T-helper 1 cell treated with Interleukin-12 subunit alpha and Interleukin-12 subunit beta and Interleukin-4 antibody, amounts not matched to agents 30 ng/mL and 1 ng/mL, for 36 hours (primary cell): ENCODE data around the gene TAF1B. TPM values are rescaled to one million over a fixed set of nuclear protein-coding genes. Genes with fewer than 3 reads are reported as not detected.

ENCODE experiments used
- intact Hi-C: fragments of 100-400 bp; cut with micrococcal nuclease; formaldehyde crosslinking; loops from one replicate; pipeline ENCODE4 v1.15.1; 2024
- total RNA-seq: library from RNA; stranded (reverse); gene quantifications from 2 replicates; pipeline ENCODE4 v1.2.3, GENCODE V29; 2022

Gene TAF1B
- total RNA-seq, 1 donor from 2014 or later = 36.1 TPM

DNA sequence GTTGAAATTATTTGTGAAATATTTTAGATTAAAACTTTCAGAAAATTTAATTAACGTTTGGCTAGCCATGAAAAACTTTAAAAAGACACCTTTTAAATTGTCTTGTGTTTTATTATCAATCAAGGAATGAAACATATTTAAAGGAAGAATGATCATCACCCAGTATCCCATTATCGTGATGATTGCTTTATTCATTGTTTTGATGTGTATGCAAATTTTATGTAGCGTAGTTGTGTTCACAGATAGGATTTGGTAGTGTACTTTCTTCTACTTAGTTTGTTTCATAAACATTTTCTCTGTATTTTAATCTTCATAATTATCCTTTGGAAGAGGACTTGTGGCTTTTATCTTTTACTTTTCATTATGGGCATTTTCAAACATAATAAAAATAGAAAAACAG is 116.0 kb downstream of the TAF1B start:
- intact Hi-C loops = loop anchor here (10.0 kb wide), 1 partner anchor 144 kb away; no protein-coding TSS in a partner anchor

- intact Hi-C loops = no loop called here
These were observed 117.7 kb downstream of the TAF1B start for GRCh38 chr2:9961013-9961412.

DNA sequence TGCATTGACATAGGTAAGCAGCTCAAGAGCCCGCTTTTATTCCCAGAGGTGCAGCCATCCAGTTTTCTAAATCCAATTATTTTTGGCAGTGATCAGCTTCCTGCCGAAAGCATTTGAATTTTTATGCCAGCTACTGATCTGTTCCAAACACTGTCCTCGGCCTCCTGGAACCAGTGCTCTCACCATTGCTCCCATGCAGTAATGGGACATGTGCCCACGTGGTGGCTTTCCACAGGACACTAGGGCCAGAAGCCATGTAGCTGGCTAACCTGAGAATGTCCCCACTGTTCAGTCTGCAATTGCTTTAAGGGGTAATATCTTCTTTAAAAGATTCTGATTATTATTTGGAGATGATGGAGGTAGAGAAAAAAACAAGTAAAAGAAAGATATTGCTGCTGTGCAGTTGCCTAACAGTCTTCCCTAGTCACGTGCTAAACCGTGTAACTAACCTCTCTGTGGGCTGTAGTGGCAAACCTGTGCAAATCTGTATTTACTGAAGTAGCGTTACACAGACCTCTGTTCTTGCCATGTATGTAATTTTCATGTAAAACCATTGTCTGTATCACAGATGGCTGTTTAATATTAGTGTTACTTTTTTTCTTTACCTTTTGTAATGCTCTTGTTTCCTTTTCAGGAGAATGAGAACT is 121.2 kb downstream of the TAF1B start:
- intact Hi-C loops = no loop called here

DNA sequence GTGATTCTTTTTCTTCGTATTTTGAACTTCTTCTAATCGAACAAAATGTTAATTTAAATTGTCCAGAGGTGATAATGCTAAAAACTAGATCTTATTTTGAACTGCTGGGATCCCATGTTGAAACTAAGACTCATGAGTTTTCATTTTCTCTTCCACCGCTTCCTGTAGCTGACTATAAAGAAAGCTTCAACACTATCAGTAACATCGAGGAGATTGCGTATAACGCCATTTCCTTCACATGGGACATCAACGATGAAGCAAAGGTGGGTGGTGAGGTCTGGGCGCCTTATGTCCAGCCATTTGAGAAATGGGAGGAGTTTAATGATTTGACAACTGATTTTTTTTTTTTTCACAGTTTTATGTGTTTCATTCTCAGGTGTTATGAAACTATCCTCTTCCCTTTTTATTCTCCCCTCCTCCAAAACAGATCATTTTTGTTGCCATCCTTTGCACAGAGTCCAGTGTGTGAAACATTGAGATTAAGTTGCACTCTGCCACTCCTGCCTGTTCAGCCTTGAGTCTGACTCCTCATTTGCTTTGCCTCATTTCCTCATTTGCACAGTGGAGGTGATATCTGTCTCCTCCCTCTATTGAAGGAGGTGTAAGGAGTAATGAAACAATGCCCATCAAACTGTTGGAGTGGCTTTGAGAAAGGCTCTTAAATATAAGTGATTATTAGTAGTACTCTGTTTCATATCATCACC is 122.0 kb downstream of the TAF1B start:
- intact Hi-C loops = loop anchor here (1.0 kb wide), 1 partner anchor 14 kb away; the partner anchor contains the start of gene GRHL1

DNA sequence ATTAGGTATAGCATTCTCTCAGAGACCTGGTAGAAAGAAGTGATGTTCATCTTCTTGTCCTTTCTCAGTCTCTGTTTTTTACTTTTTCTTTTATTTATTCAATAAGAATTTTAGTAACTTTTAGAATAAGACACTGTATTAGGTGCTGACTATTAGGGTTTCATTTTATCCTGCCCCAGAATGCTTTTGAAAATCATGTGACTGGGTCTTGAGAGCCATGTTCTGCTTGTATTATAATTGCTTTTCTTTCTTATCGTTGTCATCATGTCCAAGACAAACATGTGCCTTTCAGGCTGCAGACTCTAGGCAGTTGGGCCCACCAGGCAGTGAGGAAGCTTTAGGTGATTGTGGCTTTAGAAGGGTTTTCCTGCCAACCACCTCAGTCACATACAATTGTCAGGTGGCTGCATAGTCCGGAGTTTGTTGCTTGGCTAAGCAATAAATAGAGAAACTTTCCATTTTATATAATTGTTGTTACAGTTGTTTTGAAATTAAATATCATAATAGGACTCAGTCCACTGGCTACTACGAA is 123.3 kb downstream of the TAF1B start:
- intact Hi-C loops = no loop called here

DNA sequence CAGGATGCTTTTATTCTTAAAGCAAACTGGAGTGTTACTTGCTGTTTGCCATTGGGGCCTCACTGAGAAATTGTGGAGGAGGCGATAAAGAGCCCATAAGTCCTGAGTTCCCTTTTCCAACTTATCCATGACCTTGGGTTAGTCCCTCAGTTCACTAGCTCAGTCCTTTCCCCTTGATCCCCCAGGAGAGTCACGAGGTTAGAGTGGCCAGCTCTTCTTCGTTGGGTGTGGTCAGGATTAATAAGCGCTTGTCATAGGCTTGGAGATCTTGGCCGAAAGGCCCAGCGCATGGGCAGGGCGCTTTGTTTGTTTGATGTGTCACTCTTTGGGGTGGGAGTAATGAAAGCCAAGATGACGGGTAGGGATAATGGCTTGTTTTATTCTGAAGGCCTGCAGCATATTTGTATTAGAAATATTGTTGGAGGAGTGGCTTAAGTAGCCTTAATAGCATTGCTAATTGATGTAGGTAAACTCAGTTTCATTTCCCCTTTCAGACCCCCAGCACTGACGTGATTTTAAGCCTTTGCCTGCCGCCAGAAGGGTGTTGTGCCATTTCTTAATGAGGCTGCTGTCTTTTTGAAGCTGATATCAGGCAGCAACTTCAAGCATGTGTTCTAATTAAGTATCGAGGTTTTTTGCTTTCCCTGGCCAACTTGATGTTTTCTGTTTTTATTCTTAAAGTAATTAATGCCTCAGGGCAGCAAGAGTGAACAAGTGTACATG is 123.9 kb downstream of the TAF1B start:
- intact Hi-C loops = no loop called here

DNA sequence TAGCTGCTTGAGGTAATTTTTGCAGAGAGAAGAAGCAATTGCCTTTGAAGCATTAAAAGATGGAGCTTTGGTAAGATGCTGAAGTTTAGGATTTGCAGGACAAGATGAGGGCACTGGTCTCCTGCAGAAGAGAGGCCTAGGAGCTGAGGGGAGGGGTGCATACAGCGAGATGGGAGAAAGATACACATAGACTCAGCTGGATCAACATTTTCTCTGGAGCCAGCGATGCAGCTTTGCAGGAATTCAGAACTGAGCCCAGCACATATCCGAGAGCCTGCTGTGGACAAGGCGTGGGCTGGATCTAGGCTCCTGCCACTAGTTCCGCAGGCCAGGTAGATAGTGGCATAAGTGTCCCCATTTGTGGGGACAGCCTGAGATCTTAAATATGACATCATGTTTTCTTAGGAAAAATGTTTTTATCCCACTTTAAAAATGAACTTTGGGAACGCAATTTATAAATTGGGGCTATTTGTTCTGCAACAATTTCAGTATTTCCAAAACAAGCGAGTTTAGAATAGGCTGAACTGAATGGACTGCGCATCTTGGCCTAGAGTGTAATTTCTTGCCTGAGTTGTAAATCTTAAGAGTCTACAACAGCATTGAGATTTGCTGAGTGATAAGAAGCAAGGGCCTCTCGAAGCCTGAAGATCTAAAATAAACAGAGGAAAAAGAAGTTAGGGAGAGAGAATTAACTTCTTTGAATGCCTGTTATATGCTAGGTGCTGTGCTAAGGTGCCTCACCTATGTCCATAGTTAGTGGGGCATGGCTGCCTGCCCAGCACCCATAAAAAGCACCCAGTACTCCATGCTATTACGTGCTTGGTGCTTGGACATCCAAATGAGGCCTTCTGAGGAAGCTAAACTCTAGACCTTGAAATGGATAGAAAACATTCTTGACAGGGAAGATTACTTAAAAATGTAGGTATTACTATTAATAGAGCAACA is 125.6 kb downstream of the TAF1B start:
- intact Hi-C loops = no loop called here

DNA sequence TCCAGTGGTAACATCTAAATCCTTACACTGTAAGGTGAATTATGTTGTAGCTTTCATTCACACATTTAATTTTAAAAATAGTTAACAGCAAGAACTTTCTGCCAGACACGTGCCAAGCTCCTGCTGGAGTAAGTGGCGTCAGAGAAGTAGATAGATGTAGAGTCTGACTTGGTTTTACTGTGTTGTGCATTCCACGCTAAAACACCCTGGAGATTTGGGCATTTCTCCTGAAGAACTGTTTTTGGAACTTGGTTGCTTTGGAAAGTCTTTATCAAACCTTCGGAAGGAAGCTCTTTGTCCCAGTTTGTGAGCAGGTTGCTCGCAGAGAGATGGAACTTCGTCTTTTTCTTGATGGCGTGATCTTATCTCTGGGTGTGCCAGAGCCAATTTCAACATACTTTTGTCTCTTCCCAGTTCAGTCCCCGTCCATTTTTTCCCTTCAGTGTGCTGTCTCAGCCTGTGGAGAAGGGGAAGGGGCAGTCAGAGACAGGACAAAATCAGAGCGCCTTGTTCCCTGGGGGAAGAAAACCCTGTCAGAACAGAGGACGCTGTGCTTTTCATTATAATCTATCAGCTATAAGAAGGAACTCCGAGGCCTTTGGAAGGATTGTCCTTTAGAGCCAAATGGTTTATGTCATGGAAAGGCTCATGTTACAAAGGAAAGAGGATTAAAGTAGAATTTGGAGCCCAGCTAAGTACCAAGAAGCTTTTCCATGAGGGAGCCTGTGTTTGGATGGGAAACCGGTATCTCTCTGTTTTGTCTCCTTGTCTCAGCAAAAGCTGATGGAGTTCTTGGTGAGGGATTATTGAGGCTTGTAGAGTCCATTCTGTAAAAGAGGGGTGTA is 127.1 kb downstream of the TAF1B start:
- intact Hi-C loops = no loop called here

GRCh38 chr2:9971105-9971818 is 128.0 kb downstream of the TAF1B start:
- intact Hi-C loops = no loop called here

GRCh38 chr2:9971890-9972289 is 128.6 kb downstream of the TAF1B start:
- intact Hi-C loops = no loop called here

GRCh38 chr2:9972621-9973479 is 129.6 kb downstream of the TAF1B start:
- intact Hi-C loops = no loop called here

GRCh38 chr2:9973690-9974089 is 130.4 kb downstream of the TAF1B start:
- intact Hi-C loops = no loop called here

- intact Hi-C loops = no loop called here
These were observed 131.1 kb downstream of the TAF1B start for GRCh38 chr2:9974343-9974742.

DNA sequence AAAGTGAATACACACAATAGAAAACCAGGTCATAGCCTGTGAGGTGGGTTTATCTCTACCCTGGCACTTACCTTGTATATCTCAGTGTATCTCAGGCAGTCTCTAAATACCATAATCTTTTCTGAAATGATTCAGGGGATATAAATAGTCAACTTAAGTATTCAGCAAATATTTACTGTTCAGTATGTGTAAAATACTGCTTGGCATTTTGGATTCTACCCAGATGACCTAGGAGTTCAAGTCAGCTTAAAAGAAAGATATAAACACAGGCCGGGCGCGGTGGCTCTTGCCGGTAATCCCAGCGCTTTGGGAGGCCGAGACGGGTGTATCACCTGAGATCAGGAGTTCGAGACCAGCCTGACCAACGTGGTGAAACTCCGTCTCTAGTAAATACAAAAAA is 132.1 kb downstream of the TAF1B start:
- intact Hi-C loops = no loop called here

DNA sequence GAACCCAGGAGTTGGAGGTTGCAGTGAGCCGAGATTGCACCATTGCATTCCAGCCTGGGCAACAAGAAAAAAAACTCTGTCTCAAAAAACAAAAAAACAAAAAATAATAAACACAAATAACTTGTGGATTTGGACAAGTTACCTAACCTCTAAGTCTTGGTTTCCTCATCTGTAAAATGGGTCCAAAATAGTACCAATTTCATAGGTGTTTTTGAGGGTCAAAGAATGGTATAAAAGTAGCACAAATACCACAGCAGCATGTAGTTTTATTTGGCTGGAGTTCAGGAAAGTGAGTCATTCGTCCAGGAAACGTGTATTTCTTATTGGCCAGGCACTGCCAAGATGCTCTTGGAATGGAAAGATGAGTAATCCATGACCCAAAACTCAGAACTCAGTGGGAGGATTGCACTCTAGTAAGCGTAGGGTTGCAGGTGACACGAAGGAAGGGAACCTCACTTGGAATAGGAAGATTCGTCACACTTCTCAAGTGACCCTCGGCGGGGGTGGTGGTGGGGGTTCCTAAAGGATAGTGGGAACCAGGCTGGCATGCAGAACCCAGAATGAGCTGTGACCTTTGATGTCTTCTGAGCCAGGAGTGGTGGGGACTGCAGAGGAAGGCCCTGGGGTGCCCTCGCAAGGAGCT is 132.7 kb downstream of the TAF1B start:
- intact Hi-C loops = no loop called here

DNA sequence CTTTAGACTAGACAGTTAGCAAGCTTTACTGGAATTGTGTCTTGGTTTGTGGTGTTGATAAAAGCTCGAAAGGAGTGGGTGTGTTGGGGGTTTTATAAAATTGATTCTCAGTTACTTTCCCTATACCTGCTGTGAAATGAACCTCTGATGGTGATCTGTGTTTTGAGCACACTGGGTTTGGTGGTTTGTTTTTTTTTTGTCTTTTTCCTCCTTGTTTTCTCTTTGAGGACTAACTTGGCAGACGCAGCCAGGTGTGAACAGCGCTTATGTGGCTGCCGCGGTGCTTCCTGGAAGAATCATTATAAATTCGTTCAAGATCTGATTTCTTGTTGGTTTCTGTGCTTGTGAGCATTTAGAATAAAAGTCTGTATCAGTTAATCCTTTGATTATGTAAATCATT is 136.7 kb downstream of the TAF1B start:
- intact Hi-C loops = loop anchor here (5.0 kb wide), 1 partner anchor 142 kb away; the partner anchor contains the start of gene RRM2

DNA sequence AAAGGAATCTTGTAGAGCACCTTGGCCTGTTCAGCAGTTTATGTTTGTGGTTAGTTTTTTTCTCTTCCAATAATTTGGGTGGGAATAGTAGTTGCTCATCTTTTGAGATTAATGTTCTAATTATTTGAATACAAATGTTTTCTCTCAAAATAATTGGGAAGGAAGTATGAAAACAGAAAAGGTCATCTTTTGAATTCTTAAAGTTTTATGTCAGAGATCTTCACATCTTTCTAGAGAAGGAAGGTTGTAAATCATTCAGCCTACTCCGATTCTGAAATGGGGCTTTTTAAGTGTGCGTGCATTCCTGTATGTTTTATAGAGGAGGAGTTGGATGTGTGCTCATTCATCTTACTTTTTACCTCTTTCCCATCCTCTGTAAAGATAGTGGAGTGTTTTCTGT is 137.2 kb downstream of the TAF1B start:
- intact Hi-C loops = loop anchor here (5.0 kb wide), 1 partner anchor 142 kb away; the partner anchor contains the start of gene RRM2

DNA sequence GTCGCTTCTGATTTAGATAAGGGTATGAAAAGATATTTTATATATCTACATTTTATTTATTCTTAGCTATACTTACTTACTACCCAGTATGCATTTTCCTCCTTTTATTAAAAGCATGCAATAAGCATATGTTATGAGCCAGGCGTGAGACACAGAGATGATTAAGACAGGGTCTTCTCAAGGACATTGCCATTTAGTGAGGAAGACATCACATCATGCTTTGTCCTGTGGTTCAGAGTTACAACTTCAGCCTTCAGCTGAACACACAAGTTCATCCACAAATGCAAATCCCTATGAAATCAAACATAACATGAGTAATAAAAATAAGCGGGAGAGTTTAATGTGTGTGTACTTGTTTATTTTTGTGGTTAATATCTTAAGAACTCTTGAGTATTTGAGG is 138.4 kb downstream of the TAF1B start:
- intact Hi-C loops = loop anchor here (5.0 kb wide), 1 partner anchor 141 kb away; the partner anchor contains the start of gene RRM2
